WI38 (cell line): ENCODE measurements around the gene BGN.

Experiments
- H3K4me3 ChIP-seq: 2 replicates; pipeline ENCODE4 v1.5.1; 2011; ENCODE audit warnings: low read depth, mild to moderate bottlenecking, control low read depth, low read length
- TF ChIP-seq, protein P1 (sequence below): IDR thresholded peaks from 2 replicates; pipeline ENCODE4 v1.5.1; 2012; ENCODE audit warnings: low read depth, mild to moderate bottlenecking, control low read depth, low read length

BGN gene

DNA sequence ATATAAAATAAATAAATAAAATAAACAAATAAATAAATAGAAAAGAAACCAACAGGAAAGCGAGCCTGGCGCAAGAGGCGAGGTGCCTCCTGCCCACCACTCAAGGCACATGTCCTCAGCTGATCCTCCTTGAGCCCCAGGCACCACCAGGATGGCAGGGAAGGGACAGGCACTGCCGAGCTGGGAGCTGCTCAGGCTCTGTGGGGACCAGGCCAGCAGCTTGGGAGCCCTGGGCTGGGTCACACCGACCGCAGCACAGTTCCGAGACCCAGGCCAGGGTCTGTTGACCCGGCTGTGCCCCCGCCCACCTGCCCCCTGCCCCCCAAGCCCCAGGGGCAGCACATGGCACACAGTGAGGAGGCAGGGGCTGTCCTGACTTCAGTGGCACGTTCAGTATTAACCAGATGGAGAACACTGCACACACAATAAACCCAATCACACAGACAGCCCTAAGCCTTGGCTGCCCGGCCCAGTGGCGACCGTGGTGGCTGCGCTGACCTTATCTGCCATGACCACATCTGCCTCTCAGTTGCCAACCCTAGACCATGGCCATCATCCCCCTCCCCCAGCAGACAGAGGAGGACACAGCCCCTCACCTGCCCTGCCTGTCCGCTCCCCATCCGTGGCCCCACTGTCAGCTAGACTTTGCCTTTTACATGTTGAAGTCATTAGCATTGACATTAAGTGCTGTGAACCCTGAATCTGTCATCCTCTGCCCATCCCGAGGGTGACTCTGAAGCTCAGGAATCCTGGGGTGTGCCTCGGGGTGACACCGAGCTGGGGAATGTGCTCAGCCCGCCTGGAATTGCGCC is 46.0 kb upstream of the BGN start:
- no peak overlapping the region for H3K4me3 ChIP-seq
- TF ChIP-seq, protein P1, sequence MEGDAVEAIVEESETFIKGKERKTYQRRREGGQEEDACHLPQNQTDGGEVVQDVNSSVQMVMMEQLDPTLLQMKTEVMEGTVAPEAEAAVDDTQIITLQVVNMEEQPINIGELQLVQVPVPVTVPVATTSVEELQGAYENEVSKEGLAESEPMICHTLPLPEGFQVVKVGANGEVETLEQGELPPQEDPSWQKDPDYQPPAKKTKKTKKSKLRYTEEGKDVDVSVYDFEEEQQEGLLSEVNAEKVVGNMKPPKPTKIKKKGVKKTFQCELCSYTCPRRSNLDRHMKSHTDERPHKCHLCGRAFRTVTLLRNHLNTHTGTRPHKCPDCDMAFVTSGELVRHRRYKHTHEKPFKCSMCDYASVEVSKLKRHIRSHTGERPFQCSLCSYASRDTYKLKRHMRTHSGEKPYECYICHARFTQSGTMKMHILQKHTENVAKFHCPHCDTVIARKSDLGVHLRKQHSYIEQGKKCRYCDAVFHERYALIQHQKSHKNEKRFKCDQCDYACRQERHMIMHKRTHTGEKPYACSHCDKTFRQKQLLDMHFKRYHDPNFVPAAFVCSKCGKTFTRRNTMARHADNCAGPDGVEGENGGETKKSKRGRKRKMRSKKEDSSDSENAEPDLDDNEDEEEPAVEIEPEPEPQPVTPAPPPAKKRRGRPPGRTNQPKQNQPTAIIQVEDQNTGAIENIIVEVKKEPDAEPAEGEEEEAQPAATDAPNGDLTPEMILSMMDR: no peak

DNA sequence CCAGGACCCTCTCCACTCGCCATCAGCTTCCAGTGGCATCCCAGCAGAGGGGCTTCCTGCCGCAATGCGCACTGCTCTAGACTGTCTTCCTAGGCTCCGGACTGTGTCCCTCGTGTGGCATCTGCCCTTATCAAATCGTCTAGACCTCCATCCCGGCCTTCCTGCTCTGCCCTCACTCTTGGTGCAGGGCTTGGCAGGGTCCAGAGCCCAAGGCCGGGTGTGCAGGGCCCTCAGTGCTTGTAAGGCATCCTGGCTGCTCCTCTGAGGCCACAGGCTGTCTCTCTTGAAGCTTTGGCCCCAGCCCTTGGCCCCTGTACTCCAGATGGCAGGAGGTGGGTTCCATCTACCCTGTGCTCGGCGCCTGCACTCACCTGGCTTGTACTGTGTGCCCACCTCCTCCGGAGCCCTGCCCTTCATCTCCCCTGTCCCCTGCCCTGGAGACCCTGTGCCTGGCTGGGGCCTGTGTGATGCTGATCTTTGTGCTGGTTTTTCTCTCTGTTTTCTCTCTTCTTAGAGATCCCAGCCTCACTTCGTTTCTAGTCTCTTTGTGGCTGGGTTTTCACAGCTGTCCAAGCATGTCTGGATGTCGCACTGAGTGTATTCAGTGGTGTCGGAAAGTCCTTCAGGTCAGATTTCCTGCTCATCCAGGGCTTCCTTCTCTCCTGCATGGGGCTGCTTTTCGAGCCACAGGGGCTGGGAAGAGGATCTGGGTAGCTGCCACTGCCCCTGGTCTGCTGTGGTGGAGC is 45.2 kb upstream of the BGN start:
- TF ChIP-seq, protein P1: no peak
- H3K4me3 ChIP-seq: no peak overlapping the region

DNA sequence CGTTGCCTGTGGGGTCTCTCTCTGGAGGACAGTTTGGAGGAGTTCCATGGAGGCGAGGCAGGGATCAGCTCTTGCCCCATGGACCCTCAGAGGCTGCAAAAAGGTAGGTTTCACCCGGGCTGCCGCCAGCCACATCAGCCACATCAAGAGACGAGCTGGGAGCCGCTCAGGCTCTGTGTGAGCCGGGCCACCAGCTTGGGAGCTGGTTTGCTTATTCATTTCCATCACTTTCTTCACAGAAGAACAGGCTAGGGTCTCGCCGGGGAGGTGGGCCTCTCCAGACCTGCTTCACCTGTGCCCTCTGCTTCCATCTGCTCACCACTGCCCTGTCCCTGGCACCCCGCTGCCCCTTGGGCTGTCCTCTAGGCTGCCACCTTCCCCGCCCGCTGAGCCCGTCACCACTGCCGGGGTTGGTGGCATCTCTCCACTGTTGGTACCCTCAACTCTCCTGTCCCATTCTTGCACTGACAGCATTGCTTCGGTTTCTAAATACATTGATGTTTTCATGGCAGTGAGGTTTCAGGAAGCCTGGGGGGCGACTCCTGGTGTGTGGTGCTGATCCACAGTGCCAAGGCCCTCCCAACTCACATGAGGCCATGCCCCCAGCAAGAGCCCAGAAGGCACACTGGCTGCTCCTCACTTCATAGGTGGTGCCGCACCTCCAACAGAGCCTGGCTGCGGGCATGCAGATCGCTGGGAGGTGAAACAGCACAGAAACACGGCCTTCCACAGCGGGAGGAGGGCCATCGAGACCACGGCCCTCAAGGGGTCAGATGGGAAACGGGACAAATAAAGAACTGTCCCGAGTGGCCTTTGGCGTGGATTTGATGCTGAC is 44.4 kb upstream of the BGN start:
- H3K4me3 ChIP-seq: no peak overlapping the region
- TF ChIP-seq, protein P1: no peak

DNA sequence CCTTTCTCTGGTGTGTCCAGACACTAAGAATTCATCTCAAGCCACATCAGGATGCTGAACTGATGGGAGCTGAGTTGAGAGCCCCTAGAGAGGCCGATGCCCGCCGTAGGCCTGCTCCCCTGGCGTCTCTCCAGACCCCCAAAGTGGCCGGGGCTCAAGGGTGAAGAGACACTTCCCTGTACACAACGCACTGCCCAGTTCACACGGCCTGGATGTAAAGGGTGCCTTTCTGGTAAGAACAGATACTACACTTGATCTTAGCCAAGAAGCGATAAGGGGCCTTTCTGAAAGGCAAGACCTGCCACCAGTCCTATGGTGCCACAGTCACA is 43.9 kb upstream of the BGN start:
- no peak overlapping the region for H3K4me3 ChIP-seq
- TF ChIP-seq, protein P1: no peak

DNA sequence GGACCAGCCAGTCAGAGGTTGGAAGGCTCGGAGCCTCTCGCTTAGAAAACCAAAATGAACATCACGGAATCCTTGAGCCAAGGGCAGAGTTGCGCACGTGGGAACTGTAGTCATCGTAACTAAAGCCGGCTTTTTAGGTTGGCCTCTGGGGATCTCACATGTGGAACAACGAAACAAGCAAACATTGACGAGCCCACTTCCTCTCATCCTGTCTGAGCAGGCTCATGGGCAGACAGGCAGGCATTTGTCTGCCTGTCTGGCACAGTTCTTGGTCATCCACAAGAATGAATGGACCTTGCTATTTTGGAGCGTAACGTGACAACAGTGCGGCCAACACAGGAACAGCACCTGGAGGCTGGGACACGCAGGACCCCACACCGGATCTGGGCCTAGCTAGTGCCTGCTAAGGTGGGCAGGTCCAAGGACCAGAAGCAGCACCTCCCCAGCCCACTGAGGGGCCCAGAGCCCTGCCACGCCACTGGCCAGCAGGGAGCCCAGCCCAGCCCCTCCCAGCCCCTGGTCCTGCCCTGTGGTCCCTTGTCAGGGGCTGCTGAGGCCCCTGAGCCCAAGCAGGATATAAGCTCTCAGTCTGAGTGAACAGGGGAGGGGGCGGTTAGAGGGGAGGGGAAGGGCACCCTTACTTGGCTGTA is 39.8 kb upstream of the BGN start:
- H3K4me3 ChIP-seq: no peak overlapping the region
- TF ChIP-seq, protein P1: no peak

DNA sequence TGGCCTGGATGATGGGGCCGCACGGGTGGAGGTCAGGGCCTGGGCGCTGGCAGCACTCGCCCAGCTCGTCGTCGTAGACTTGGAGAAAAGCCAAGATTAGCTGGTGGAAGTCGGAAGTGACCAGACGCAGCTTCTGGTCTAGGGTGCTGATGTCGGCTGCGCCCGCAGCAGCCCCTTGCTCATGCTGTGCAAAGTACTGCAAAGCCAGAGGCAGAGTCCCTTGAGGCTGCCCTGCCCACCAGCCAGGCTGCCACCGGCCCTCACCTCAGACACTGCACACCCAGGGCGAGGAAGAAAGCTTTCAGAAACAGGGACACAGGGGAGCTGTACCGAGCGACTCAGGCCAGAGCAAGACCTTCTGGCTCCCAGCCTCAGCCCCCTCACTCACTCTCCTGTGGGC is 39.2 kb upstream of the BGN start:
- TF ChIP-seq, protein P1: no peak
- no peak overlapping the region for H3K4me3 ChIP-seq
